GM23338 (cell line): ENCODE data around the gene CYYR1. TPM values are rescaled to one million over a fixed set of nuclear protein-coding genes. Genes with fewer than 3 reads are reported as not detected.

Source experiments
- ATAC-seq: fragments of 200-7000 bp; cut with Tn5 transposase; 3 replicates; pipeline ENCODE4 v1.9.1; 2020
- DNase-seq: peaks from one replicate; pipeline ENCODE4 v3.0.0-alpha.2; 2015; ENCODE audit warnings: low spot score
- H2AFZ ChIP-seq: fragments of 200-600 bp; sonication (generic); 2 replicates; pipeline ENCODE4 v1.8.0; 2016; ENCODE audit warnings: antibody characterized with exemption, mild to moderate bottlenecking, moderate library complexity
- H3F3A ChIP-seq: fragments of 200-600 bp; sonication (generic); replicated peaks from 2 replicates; pipeline ENCODE4 v1.8.0; 2017; ENCODE audit warnings: antibody characterized with exemption, mixed run types, low read depth
- H3K27ac ChIP-seq: fragments of 200-600 bp; sonication (generic); 2 replicates; pipeline ENCODE4 v1.6.1; 2016; ENCODE audit warnings: low read depth
- H3K27me3 ChIP-seq: fragments of 200-600 bp; sonication (generic); 2 replicates; pipeline ENCODE4 v1.8.0; 2016; ENCODE audit warnings: mild to moderate bottlenecking, mixed run types, moderate library complexity; ENCODE audit not compliant: insufficient read depth
- H3K36me3 ChIP-seq: fragments of 200-600 bp; sonication (generic); 2 replicates; pipeline ENCODE4 v1.8.0; 2016; ENCODE audit warnings: mild to moderate bottlenecking; ENCODE audit not compliant: insufficient read depth
- H3K4me1 ChIP-seq: fragments of 200-600 bp; sonication (generic); 2 replicates; pipeline ENCODE4 v1.8.0; 2016; ENCODE audit warnings: mild to moderate bottlenecking, moderate library complexity; ENCODE audit not compliant: insufficient read depth
- H3K4me2 ChIP-seq: fragments of 200-600 bp; sonication (generic); 2 replicates; pipeline ENCODE4 v1.7.1; 2017; ENCODE audit warnings: mixed run types
- H3K4me3 ChIP-seq: fragments of 200-600 bp; sonication (generic); 2 replicates; pipeline ENCODE4 v1.6.1; 2016; ENCODE audit warnings: mixed run types
- H3K79me2 ChIP-seq: fragments of 200-600 bp; sonication (generic); replicated peaks from 2 replicates; pipeline ENCODE4 v1.8.0; 2017; ENCODE audit warnings: mild to moderate bottlenecking; ENCODE audit not compliant: insufficient read depth
- H3K9me2 ChIP-seq: fragments of 200-600 bp; sonication (generic); 2 replicates; pipeline ENCODE4 v1.8.0; 2017; ENCODE audit not compliant: insufficient read depth
- H4K20me1 ChIP-seq: fragments of 200-600 bp; sonication (generic); replicated peaks from 2 replicates; pipeline ENCODE4 v1.8.0; 2017; ENCODE audit warnings: mild to moderate bottlenecking; ENCODE audit not compliant: insufficient read depth
- H3K27ac Mint-ChIP-seq: 2 replicates; pipeline ENCODE4 v1.8.0; 2020; ENCODE audit warnings: inconsistent platforms, mild to moderate bottlenecking, moderate library complexity, mixed read lengths
- H3K27me3 Mint-ChIP-seq: 3 replicates; pipeline ENCODE4 v1.8.0; 2022; ENCODE audit warnings: low read depth, mild to moderate bottlenecking, moderate library complexity, mixed read lengths, inconsistent platforms; ENCODE audit not compliant: insufficient read depth, poor library complexity
- H3K36me3 Mint-ChIP-seq: 3 replicates; pipeline ENCODE4 v1.8.0; 2021; ENCODE audit warnings: low read depth, mild to moderate bottlenecking, inconsistent platforms, moderate library complexity, mixed read lengths
- H3K4me1 Mint-ChIP-seq: 3 replicates; pipeline ENCODE4 v1.8.0; 2020; ENCODE audit warnings: mild to moderate bottlenecking, inconsistent platforms, mixed read lengths
- H3K4me3 Mint-ChIP-seq: 3 replicates; pipeline ENCODE4 v1.8.0; 2021; ENCODE audit warnings: moderate library complexity, mild to moderate bottlenecking, inconsistent platforms, mixed read lengths
- H3K9me3 Mint-ChIP-seq: 3 replicates; pipeline ENCODE4 v1.8.0; 2020; ENCODE audit warnings: moderate library complexity, mild to moderate bottlenecking, inconsistent platforms, mixed read lengths
- CREB1 ChIP-seq: fragments of 250-450 bp; sonication (Bioruptor Pico); IDR thresholded peaks from 2 replicates; pipeline ENCODE4 v1.5.0; 2020; ENCODE audit warnings: low read depth, mild to moderate bottlenecking, moderate library complexity
- EZH2phosphoT487 ChIP-seq: fragments of 200-600 bp; sonication (generic); IDR thresholded peaks from one replicate; pipeline ENCODE4 v1.8.1; 2018; ENCODE audit warnings: antibody characterized with exemption; ENCODE audit not compliant: unreplicated experiment
- JUNB ChIP-seq: IDR thresholded peaks from one replicate; pipeline ENCODE4 v1.6.1; 2016; ENCODE audit warnings: antibody characterized with exemption; ENCODE audit not compliant: unreplicated experiment
- STAT1 ChIP-seq: IDR thresholded peaks from one replicate; pipeline ENCODE4 v1.6.1; 2016; ENCODE audit warnings: antibody characterized with exemption; ENCODE audit not compliant: unreplicated experiment
- ZNF331 ChIP-seq: fragments of 250-450 bp; sonication (Bioruptor Pico); IDR thresholded peaks from 2 replicates; pipeline ENCODE4 v1.5.0; 2020; ENCODE audit warnings: low read depth, mild to moderate bottlenecking, moderate library complexity
- polyA plus RNA-seq: library from polyadenylated mRNA; unstranded; fragments of >200 nt; fragmentation: Nextera tagmentation; extraction: Ambion mirVana; gene quantifications from 2 replicates; pipeline ENCODE4 v1.2.1, GENCODE V29; 2016
- total RNA-seq: library from RNA; depleted of rRNA; stranded (reverse); fragments of >200 nt; shearing (Covaris generic); gene quantifications from 2 replicates; pipeline ENCODE4 v1.2.3, GENCODE V29; 2014
- TF ChIP-seq, protein P1 (sequence below), 2 experiments: fragments of 200-600 bp in 1 of 2; sonication (generic) in 1 of 2; conservative IDR thresholded peaks; 2 replicates each; pipeline versions ENCODE4 v1.5.1 to v1.6.1; 2016 to 2017; ENCODE audit warnings: antibody characterized with exemption in 2 of 2, low read depth in 2 of 2, mild to moderate bottlenecking in 2 of 2, moderate library complexity in 1 of 2
- TF ChIP-seq, protein P2 (sequence below): IDR thresholded peaks from one replicate; pipeline ENCODE4 v1.6.1; 2018; ENCODE audit warnings: antibody characterized with exemption; ENCODE audit not compliant: unreplicated experiment

Gene CYYR1
- total and polyA plus RNA-seq, 2 experiments from 2014 or later, result 23.8 to 25.4 TPM

DNA sequence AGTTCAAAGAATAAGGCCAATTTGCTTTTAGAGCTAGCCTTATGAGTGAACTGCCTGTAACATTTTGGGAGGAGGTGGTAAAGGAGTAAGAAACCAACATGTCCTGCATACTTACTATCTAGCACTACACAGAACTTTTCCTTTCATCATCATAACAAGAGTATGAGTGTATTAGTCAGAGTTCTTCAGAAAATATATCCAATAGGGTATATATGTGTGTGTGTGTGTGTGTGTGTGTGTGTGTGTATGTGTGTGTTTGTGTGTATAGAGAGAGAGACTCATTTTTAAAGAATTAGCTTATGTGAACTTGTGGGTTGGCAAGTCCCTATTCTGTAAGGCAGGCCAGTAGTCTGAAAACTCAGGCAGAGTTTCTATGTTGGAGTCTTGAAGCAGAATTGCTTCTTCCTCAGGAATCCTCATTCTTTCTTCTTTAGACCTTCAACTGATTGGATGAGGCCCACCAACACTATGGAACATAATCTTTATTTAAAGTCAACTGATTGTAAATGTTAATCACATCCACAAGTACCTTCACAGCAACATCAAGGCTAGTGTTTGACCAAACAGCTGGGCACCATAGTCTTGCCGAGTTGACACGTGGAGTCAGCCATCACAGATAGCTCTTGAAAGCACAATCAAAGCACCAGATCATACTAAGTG lies 121.9 kb downstream of the CYYR1 start:
- H3K27ac Mint-ChIP-seq, result no peak overlapping the region
- Histone ChIP-seq H4K20me1 (no peaks in the 10 kb centered on the region), H3K27me3 (no peaks in the 10 kb centered on the region), H3K4me3 (no peak overlapping the region), H3K79me2 (no peaks in the 10 kb centered on the region), H3K4me2 (no peak overlapping the region), H3F3A (no peaks in the 10 kb centered on the region), H3K27ac (no peak overlapping the region), H2AFZ (no peak overlapping the region), H3K4me1 (no peaks in the 10 kb centered on the region), H3K9me2 (no peaks in the 10 kb centered on the region), H3K36me3 (no peaks in the 10 kb centered on the region)
- TF ChIP-seq, protein P1, sequence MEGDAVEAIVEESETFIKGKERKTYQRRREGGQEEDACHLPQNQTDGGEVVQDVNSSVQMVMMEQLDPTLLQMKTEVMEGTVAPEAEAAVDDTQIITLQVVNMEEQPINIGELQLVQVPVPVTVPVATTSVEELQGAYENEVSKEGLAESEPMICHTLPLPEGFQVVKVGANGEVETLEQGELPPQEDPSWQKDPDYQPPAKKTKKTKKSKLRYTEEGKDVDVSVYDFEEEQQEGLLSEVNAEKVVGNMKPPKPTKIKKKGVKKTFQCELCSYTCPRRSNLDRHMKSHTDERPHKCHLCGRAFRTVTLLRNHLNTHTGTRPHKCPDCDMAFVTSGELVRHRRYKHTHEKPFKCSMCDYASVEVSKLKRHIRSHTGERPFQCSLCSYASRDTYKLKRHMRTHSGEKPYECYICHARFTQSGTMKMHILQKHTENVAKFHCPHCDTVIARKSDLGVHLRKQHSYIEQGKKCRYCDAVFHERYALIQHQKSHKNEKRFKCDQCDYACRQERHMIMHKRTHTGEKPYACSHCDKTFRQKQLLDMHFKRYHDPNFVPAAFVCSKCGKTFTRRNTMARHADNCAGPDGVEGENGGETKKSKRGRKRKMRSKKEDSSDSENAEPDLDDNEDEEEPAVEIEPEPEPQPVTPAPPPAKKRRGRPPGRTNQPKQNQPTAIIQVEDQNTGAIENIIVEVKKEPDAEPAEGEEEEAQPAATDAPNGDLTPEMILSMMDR (conservative IDR thresholded peaks at IDR 0.05; ENCODE audit: low read depth in 2 of 2), result no peak
- DNase-seq (no peak), ATAC-seq (no peak)
- no peak overlapping the region for H3K4me3 Mint-ChIP-seq
- no peaks in the 10 kb centered on the region for H3K27me3 Mint-ChIP-seq
- H3K36me3 Mint-ChIP-seq, result no peaks in the 10 kb centered on the region
- H3K4me1 Mint-ChIP-seq, result peaks cover 2% of the 10 kb centered on the region; the same call in 1 of the 3 replicates
- H3K9me3 Mint-ChIP-seq, result no peaks in the 10 kb centered on the region

DNA sequence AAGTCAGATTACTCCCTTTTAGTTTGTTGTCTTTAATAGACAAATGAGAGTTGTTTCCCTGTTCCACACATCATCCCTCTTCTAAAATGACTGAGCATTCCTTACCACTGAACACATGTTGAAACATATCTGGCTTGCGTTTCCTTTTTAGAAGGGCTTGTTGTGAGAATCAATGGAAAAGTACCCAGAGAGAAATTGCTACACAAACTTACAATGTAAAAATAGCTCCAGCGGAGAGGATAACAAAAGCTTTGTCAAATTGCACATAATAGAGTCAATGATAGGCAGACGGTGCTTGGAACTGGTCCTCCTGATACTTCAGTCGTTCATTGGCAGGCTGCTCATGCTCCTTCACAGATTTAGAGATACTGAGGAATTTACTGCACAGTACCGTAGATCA lies 123.9 kb downstream of the CYYR1 start:
- DNase-seq (no peak), ATAC-seq (no peak)
- no peaks in the 10 kb centered on the region for H3K27me3 Mint-ChIP-seq
- H3F3A ChIP-seq, result no peaks in the 10 kb centered on the region
- H3K36me3 ChIP-seq, result no peaks in the 10 kb centered on the region
- H3K4me2 ChIP-seq, result no peak overlapping the region
- H3K79me2 ChIP-seq, result no peaks in the 10 kb centered on the region
- H4K20me1 ChIP-seq, result no peaks in the 10 kb centered on the region
- H3K9me3 Mint-ChIP-seq, result no peaks in the 10 kb centered on the region
- no peak overlapping the region for H3K4me3 ChIP-seq
- TF ChIP-seq CREB1 (no peak), JUNB (no peak)
- no peaks in the 10 kb centered on the region for H3K4me1 ChIP-seq
- no peak overlapping the region for H2AFZ ChIP-seq
- H3K27ac Mint-ChIP-seq, result no peak overlapping the region
- no peak overlapping the region for H3K4me3 Mint-ChIP-seq
- no peak overlapping the region for H3K27ac ChIP-seq
- H3K9me2 ChIP-seq, result no peaks in the 10 kb centered on the region
- H3K27me3 ChIP-seq, result no peaks in the 10 kb centered on the region
- H3K36me3 Mint-ChIP-seq, result no peaks in the 10 kb centered on the region
- peaks cover 2% of the 10 kb centered on the region; the same call in 1 of the 3 replicates for H3K4me1 Mint-ChIP-seq

DNA sequence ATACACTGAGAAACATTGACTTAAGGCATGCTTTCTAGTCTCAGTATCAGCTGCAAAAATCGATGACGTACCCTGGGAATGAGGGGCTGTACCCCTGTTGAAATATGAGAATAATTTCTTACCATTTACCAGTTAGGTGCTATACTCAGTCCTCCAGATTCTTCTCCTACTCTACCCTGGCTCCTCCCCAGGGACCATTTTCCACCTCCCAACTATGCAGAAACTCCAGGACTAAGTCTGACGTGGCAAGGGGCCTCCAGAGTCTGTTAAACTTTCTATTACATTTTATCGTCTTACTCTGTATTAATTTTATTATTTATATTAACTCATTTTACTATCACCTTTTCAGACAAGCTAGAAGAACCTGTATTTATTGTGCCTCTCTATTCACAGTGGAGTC lies 124.3 kb downstream of the CYYR1 start:
- Mint-ChIP-seq H3K4me3 (no peak overlapping the region), H3K27me3 (no peaks in the 10 kb centered on the region), H3K9me3 (no peaks in the 10 kb centered on the region), H3K36me3 (no peaks in the 10 kb centered on the region), H3K4me1 (peaks cover 2% of the 10 kb centered on the region; the same call in 1 of the 3 replicates), H3K27ac (no peak overlapping the region)
- Histone ChIP-seq H3K4me3 (no peak overlapping the region), H2AFZ (no peak overlapping the region), H3K9me2 (no peaks in the 10 kb centered on the region), H3K4me2 (no peak overlapping the region), H4K20me1 (no peaks in the 10 kb centered on the region), H3F3A (no peaks in the 10 kb centered on the region), H3K36me3 (no peaks in the 10 kb centered on the region), H3K79me2 (no peaks in the 10 kb centered on the region), H3K4me1 (no peaks in the 10 kb centered on the region), H3K27me3 (no peaks in the 10 kb centered on the region), H3K27ac (no peak overlapping the region)
- no peak for DNase-seq
- no peak for ATAC-seq
- TF ChIP-seq JUNB, result no peak
- TF ChIP-seq, protein P2, sequence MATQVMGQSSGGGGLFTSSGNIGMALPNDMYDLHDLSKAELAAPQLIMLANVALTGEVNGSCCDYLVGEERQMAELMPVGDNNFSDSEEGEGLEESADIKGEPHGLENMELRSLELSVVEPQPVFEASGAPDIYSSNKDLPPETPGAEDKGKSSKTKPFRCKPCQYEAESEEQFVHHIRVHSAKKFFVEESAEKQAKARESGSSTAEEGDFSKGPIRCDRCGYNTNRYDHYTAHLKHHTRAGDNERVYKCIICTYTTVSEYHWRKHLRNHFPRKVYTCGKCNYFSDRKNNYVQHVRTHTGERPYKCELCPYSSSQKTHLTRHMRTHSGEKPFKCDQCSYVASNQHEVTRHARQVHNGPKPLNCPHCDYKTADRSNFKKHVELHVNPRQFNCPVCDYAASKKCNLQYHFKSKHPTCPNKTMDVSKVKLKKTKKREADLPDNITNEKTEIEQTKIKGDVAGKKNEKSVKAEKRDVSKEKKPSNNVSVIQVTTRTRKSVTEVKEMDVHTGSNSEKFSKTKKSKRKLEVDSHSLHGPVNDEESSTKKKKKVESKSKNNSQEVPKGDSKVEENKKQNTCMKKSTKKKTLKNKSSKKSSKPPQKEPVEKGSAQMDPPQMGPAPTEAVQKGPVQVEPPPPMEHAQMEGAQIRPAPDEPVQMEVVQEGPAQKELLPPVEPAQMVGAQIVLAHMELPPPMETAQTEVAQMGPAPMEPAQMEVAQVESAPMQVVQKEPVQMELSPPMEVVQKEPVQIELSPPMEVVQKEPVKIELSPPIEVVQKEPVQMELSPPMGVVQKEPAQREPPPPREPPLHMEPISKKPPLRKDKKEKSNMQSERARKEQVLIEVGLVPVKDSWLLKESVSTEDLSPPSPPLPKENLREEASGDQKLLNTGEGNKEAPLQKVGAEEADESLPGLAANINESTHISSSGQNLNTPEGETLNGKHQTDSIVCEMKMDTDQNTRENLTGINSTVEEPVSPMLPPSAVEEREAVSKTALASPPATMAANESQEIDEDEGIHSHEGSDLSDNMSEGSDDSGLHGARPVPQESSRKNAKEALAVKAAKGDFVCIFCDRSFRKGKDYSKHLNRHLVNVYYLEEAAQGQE, result no peak
- TF ChIP-seq ZNF331 (CRISPR knock-in tag), result no peak
- TF ChIP-seq STAT1, result no peak
- no peak for TF ChIP-seq EZH2phosphoT487
